NB4 (cell line): ENCODE measurements around the gene BDKRB2.

Experiments used
- DNase-seq: peaks from one replicate; pipeline ENCODE4 v3.0.0; 2010; ENCODE audit warnings: low read depth
- H3K4me3 ChIP-seq: one replicate; pipeline ENCODE4 v1.5.1; 2011; ENCODE audit warnings: mild to moderate bottlenecking, low read depth, low read length, moderate library complexity
- MYC ChIP-seq: IDR thresholded peaks from 2 replicates; pipeline ENCODE4 v1.6.1; 2011; ENCODE audit warnings: low read depth, low read length
- POLR2A ChIP-seq: IDR thresholded peaks from 2 replicates; pipeline ENCODE4 v1.6.1; 2011; ENCODE audit warnings: mild to moderate bottlenecking; ENCODE audit not compliant: insufficient read length; ENCODE audit errors: extremely low read depth
- TF ChIP-seq, protein P1 (sequence below): IDR thresholded peaks from one replicate; pipeline ENCODE4 v1.5.1; 2012; ENCODE audit warnings: low read depth, low read length
- TF ChIP-seq, protein P2 (sequence below): IDR thresholded peaks from 2 replicates; pipeline ENCODE4 v1.6.1; 2011; ENCODE audit warnings: low read depth, low read length

BDKRB2 gene

DNA sequence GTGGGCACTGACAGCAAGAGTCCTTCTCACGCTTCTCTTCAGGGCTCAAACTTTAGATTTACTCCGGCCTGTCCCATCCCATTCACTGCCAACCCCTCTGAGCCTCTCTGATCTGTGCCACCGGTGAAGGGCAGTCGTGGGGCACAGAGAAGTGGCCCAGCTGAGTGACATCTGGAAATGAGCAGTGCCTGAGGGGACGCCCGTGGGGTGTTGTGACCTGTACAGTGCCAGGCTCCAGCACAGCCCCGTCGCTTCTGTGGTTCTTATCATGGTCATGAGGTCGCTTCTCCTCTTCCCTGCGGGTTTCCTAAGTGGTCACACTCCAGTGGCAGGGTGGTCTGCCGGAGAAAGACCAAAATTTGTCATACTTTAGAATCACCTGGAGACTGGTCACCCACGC, 4.1 kb downstream of the BDKRB2 start:
- H3K4me3 ChIP-seq, result no peak overlapping the region
- DNase-seq, result no peak
- TF ChIP-seq POLR2A (no peak), MYC (no peak)
- TF ChIP-seq, protein P1, sequence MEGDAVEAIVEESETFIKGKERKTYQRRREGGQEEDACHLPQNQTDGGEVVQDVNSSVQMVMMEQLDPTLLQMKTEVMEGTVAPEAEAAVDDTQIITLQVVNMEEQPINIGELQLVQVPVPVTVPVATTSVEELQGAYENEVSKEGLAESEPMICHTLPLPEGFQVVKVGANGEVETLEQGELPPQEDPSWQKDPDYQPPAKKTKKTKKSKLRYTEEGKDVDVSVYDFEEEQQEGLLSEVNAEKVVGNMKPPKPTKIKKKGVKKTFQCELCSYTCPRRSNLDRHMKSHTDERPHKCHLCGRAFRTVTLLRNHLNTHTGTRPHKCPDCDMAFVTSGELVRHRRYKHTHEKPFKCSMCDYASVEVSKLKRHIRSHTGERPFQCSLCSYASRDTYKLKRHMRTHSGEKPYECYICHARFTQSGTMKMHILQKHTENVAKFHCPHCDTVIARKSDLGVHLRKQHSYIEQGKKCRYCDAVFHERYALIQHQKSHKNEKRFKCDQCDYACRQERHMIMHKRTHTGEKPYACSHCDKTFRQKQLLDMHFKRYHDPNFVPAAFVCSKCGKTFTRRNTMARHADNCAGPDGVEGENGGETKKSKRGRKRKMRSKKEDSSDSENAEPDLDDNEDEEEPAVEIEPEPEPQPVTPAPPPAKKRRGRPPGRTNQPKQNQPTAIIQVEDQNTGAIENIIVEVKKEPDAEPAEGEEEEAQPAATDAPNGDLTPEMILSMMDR, result no peak
- TF ChIP-seq, protein P2, sequence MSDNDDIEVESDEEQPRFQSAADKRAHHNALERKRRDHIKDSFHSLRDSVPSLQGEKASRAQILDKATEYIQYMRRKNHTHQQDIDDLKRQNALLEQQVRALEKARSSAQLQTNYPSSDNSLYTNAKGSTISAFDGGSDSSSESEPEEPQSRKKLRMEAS, result no peak

DNA sequence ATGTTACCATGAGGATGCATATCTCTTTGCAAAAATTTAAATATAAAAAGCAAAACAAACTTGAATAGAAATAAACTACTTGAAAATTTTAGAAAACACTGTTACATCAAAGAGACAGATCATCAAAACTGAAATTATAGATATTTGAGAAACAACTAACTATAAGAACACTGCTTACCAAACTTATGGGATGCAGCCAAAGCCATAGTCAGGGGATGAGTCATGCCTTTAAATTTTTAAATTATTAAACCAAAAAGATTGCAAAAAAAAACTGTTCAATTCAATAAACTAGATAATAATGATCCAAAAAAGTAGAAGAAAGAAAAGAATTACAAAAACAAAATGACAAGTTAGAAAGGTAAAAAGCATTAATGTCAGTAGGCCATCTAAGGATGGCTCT, 7.5 kb downstream of the BDKRB2 start:
- DNase-seq, result no peak
- no peak for TF ChIP-seq MYC
- TF ChIP-seq, protein P2, result no peak
- TF ChIP-seq POLR2A, result no peak
- TF ChIP-seq, protein P1, result no peak

DNA sequence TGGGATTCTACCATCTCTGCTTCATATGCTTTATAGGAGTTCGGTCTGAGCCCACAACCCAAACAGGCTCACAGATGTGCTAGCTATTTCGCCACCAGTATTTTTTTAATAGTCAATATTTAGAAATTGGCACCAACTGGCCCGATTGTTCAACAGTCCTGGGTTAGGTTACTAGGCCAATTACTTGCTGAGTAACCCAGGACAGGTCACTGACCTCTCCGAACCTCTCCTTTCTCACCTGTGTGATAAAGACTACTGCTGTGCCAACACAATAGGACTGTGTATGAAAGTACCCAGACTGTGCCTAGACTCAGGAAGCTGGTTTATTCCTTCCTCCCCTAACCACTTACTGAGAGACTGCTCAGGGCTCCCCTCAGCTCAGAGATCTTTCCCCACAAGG, 8.3 kb downstream of the BDKRB2 start:
- DNase-seq, result no peak
- no peak for TF ChIP-seq POLR2A
- TF ChIP-seq, protein P2, result no peak
- TF ChIP-seq, protein P1, result no peak
- TF ChIP-seq MYC, result no peak
- H3K4me3 ChIP-seq, result no peak overlapping the region

More for the DNA sequence above, 7.5 kb downstream of the BDKRB2 start:
- no peak overlapping the region for H3K4me3 ChIP-seq

DNA sequence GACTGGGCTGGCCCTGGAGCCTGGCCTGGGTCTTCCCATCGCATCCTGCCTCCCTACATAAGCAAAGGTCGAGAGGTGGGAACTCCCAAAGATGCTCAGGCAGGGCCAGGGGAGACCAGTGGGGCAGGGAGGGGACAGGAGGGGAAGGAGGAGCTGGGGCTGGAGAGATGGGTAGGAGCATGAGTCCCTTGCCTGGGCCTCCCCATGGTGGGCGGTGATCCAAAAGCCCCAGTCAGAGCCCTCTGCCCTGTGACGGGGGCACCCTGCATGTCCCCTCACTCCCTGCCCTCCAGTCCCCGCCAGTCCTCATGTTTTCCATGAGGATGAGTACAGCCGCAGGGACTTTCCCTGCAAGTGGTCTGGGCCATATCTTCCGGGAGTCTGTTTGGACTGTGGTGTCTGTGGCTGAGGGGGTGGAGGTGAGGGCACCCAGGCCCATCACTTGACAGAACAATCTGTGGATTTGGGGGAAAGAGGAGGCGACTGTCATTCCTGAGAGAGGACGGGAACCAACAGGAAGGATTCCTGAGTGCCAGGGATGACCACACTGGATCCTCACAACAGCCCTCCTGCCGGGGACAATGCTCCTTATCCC, 9.3 kb downstream of the BDKRB2 start:
- no peak overlapping the region for H3K4me3 ChIP-seq
- DNase-seq, result no peak
- TF ChIP-seq, protein P2, result no peak
- TF ChIP-seq, protein P1, result no peak
- no peak for TF ChIP-seq MYC
- no peak for TF ChIP-seq POLR2A

DNA sequence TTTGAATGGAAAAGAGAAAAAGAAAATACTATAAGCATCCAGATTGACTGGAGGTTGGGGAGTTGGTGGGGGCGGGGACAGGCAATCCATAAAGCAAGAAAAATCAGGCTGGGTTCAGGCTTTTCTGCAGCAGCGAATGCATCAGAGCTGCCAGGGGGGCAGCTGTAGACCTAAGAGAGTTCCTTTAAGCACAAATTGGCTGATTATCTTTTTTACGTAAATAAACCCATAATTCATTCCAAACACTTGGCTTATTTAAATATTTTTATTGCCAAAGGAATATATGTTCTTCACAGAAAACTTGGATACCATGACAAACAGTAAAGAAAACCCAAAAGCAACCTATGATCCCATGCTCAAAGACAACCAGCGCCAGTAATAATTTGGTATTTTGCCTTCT, 10.2 kb downstream of the BDKRB2 start:
- TF ChIP-seq, protein P1, result no peak
- TF ChIP-seq POLR2A (no peak), MYC (no peak)
- TF ChIP-seq, protein P2, result no peak
- DNase-seq, result no peak
- no peak overlapping the region for H3K4me3 ChIP-seq
